Measurements from ENCODE around the gene CLCC1.
"Not testable (repeated sequence)": the region's sequence is repeated elsewhere in the genome, so short reads cannot be mapped to it uniquely, and the experiment has no call there.

The CLCC1 gene, protein sequence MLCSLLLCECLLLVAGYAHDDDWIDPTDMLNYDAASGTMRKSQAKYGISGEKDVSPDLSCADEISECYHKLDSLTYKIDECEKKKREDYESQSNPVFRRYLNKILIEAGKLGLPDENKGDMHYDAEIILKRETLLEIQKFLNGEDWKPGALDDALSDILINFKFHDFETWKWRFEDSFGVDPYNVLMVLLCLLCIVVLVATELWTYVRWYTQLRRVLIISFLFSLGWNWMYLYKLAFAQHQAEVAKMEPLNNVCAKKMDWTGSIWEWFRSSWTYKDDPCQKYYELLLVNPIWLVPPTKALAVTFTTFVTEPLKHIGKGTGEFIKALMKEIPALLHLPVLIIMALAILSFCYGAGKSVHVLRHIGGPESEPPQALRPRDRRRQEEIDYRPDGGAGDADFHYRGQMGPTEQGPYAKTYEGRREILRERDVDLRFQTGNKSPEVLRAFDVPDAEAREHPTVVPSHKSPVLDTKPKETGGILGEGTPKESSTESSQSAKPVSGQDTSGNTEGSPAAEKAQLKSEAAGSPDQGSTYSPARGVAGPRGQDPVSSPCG

DNA sequence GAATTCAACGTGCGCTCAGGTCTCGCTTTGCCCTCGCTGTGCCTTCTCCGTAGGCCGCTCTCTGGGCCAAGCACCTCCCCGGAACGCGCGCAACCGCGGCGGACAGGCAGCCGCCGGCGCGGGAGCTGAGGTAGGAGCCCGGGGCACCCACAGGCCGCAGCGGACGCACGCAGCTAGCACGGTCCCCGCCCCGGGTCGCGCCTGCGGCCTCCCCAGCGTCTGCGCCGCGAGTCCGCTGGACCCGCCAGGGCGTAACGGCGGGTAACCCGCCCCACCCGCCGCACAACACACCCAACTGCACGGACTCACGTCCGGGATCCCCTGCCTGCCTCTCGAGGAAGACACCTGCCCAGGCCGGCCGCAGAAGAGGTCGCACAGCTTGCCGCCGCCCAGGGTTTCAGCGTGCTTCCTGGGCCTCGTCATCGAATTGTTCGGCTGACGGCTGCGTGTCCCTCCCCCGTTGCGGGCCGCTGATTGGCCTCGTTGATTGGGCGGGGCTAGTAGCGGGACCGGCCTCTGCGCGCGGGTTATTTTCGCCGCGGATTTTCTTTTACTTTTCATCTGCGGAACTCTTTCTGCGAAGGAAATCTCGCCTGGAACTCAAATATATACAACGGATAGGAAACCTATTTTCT lies at the start of gene CLCC1:
CLCC1 (minus strand) TSS at position 433 of the 635 bp plus-strand sequence. CDS start 13,047 bp downstream, outside the sequence.
- DNase-seq (ENCODE audit: low read depth), result peak; percentile 93
- peak within 1 kb of the TSS; percentile 77 for H3K4me3 ChIP-seq (ENCODE audit: low read depth, low read length)
- TF ChIP-seq CTCF (IDR thresholded peaks at IDR 0.05; ENCODE audit: low read depth, low read length) (no peak), POLR2A (IDR thresholded peaks at IDR 0.05; ENCODE audit: extremely low read depth, insufficient read length) (peak; percentile 85)
- TF ChIP-seq, protein P1, sequence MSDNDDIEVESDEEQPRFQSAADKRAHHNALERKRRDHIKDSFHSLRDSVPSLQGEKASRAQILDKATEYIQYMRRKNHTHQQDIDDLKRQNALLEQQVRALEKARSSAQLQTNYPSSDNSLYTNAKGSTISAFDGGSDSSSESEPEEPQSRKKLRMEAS (IDR thresholded peaks at IDR 0.05; ENCODE audit: low read depth, low read length), result peak; percentile 56; the same call in 1 of the 2 replicates

DNA sequence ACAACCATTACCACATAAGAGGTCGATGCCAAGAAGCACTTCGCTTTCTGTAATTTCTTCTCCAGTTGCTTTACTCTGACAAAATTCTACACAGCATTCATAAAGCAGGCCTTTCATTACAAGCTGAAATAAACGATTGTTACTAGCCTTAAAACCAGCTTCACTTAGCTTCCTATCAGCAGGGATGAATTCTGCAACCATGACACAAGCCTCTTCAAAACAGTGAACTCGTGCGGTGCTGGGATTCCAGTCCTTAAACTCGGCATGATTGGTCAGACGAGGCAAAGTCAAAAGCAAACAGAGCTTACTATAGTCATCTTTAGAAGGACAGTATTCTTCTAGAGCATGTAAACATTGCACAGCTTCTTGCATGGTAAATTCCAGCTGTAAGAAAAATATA lies 48.1 kb upstream of the CLCC1 start:
- no peak overlapping the region for H3K4me3 ChIP-seq (ENCODE audit: low read depth, low read length)

DNA sequence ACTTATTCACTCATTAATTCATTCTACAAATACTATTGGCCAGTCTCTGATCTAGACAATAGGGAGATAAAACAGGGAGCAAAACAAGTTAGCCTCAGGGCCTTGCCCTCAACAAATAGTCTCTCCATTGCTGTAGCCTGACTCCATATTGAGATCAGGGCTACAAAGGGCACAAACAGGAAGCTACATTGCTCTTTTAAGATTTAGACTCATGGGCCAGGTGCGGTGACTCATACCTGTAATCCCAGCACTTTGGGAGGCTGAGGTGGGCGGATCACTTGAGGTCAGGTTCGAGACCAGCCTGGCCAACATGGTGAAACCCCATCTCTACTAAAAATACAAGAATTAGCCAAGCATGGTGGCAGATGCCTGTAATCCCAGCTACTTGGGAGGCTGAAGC lies 33.3 kb upstream of the CLCC1 start:
- not testable (repeated sequence) for DNase-seq (ENCODE audit: low read depth)

More for the DNA sequence above, 48.1 kb upstream of the CLCC1 start:
- no peak for DNase-seq (ENCODE audit: low read depth)
- TF ChIP-seq POLR2A (IDR thresholded peaks at IDR 0.05; ENCODE audit: extremely low read depth, insufficient read length), result no peak
- TF ChIP-seq, protein P1 (IDR thresholded peaks at IDR 0.05; ENCODE audit: low read depth, low read length), result no peak

DNA sequence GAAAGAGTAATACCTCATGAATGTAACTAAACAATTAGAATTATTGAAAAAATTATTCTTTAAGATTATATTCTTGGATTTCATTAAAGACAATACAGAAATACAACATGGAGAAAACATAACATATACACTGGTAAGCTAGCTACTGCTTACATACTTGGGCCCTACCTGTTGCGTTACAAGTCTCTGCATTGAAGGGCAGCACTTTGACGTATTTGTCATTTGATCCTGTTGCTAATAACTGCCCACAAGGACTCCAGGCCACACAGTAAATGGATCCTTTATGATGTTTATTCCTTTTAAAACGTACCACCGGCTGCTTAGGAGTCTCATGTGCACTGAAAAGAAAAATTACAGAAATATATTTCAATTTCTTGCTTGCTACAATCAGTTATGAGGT lies 19.8 kb upstream of the CLCC1 start:
- DNase-seq (ENCODE audit: low read depth), result no peak
- no peak overlapping the region for H3K4me3 ChIP-seq (ENCODE audit: low read depth, low read length)
- TF ChIP-seq, protein P1 (IDR thresholded peaks at IDR 0.05; ENCODE audit: low read depth, low read length), result no peak
- TF ChIP-seq CTCF (IDR thresholded peaks at IDR 0.05; ENCODE audit: low read depth, low read length), result no peak
- TF ChIP-seq MYC (IDR thresholded peaks at IDR 0.05; ENCODE audit: low read depth, low read length), result no peak
- no peak for TF ChIP-seq POLR2A (IDR thresholded peaks at IDR 0.05; ENCODE audit: extremely low read depth, insufficient read length)

More for the DNA sequence above, 33.3 kb upstream of the CLCC1 start:
- H3K4me3 ChIP-seq (ENCODE audit: low read depth, low read length), result not testable (repeated sequence)

DNA sequence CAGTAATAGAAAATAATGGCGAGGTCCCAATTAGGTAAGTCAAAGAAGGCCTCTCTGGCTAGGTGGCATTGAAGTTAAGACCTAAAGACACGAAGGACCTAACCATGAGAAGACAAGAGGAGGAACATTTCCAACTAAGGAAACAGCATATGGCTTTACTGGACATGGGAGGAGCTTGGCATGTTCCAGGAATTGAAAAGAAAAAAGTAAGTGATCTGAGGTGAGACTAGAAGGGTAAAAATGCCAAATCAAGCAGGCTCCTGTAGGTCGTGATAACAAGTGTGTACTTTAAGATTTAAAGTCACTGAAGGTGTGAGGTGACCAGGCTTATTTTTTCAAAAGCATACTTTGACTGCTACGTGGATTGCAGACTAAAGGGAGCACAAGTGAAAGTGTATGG lies 13.4 kb upstream of the CLCC1 start:
- no peak for DNase-seq (ENCODE audit: low read depth)
- TF ChIP-seq, protein P1 (IDR thresholded peaks at IDR 0.05; ENCODE audit: low read depth, low read length), result no peak
- TF ChIP-seq MYC (IDR thresholded peaks at IDR 0.05; ENCODE audit: low read depth, low read length), result no peak
- H3K4me3 ChIP-seq (ENCODE audit: low read depth, low read length), result no peak overlapping the region

- DNase-seq (ENCODE audit: low read depth), result no peak
- H3K4me3 ChIP-seq (ENCODE audit: low read depth, low read length), result no peak overlapping the region
- TF ChIP-seq MYC (IDR thresholded peaks at IDR 0.05; ENCODE audit: low read depth, low read length) (no peak), CTCF (IDR thresholded peaks at IDR 0.05; ENCODE audit: low read depth, low read length) (no peak), POLR2A (IDR thresholded peaks at IDR 0.05; ENCODE audit: extremely low read depth, insufficient read length) (no peak)
- TF ChIP-seq, protein P1 (IDR thresholded peaks at IDR 0.05; ENCODE audit: low read depth, low read length), result no peak
These were observed 9.7 kb upstream of the CLCC1 start for GRCh38 chr1:108972951-108973350.

- no peak for DNase-seq (ENCODE audit: low read depth)
- H3K4me3 ChIP-seq (ENCODE audit: low read depth, low read length), result no peak overlapping the region
- TF ChIP-seq, protein P1 (IDR thresholded peaks at IDR 0.05; ENCODE audit: low read depth, low read length), result no peak
- TF ChIP-seq POLR2A (IDR thresholded peaks at IDR 0.05; ENCODE audit: extremely low read depth, insufficient read length) (no peak), CTCF (IDR thresholded peaks at IDR 0.05; ENCODE audit: low read depth, low read length) (no peak), MYC (IDR thresholded peaks at IDR 0.05; ENCODE audit: low read depth, low read length) (no peak)
These were observed 6.1 kb upstream of the CLCC1 start for GRCh38 chr1:108969346-108969745.

All from NB4 (cell line).